GM12878 (cell line): Measurements from ENCODE around the gene MYO16.

ENCODE experiments used
- BHLHE40 ChIP-seq, 2 experiments: fragments of 450-650 bp in 1 of 2; IDR thresholded peaks; 2 replicates each; pipeline ENCODE4 v1.6.1; 2011 to 2017; ENCODE audit warnings: low read depth in 2 of 2, borderline replicate concordance in 1 of 2, improper control_type of control experiment in 1 of 2, low read length in 1 of 2, mild to moderate bottlenecking in 1 of 2
- CHD2 ChIP-seq: IDR thresholded peaks from 2 replicates; pipeline ENCODE4 v1.6.1; 2011; ENCODE audit warnings: low read depth, low read length, improper control_type of control experiment, borderline replicate concordance
- CREB1 ChIP-seq: IDR thresholded peaks from 2 replicates; pipeline ENCODE4 v1.6.1; 2012; ENCODE audit warnings: low read depth, mild to moderate bottlenecking, inconsistent platforms
- KDM1A ChIP-seq: fragments of 200-600 bp; sonication (generic); IDR thresholded peaks from 2 replicates; pipeline ENCODE4 v1.6.1; 2016; ENCODE audit warnings: borderline replicate concordance
- POLR2A ChIP-seq: IDR thresholded peaks from 2 replicates; pipeline ENCODE4 v1.6.1; 2011; ENCODE audit warnings: low read depth, mild to moderate bottlenecking, low read length
- RAD21 ChIP-seq: IDR thresholded peaks from 2 replicates; pipeline ENCODE4 v1.6.1; 2011; ENCODE audit warnings: mild to moderate bottlenecking, low read depth, low read length, moderate library complexity; ENCODE audit not compliant: insufficient read depth
- RFX5 ChIP-seq: IDR thresholded peaks from 2 replicates; pipeline ENCODE4 v1.6.1; 2011; ENCODE audit warnings: low read depth, low read length, improper control_type of control experiment
- TCF7 ChIP-seq: IDR thresholded peaks from 2 replicates; pipeline ENCODE4 v1.6.1; 2014; ENCODE audit warnings: antibody characterized with exemption, borderline replicate concordance

- no peak for TF ChIP-seq CHD2
- TF ChIP-seq BHLHE40 (IDR thresholded peaks at IDR 0.05; ENCODE audit: borderline replicate concordance in 1 of 2, low read depth in 2 of 2, low read length in 1 of 2), result peak in 1 of 2 experiments; percentile 50; a peak in 2 of 4 replicates
- TF ChIP-seq CREB1, result no peak
- no peak for TF ChIP-seq RFX5
- no peak for TF ChIP-seq TCF7
- no peak for TF ChIP-seq POLR2A
- no peak for TF ChIP-seq KDM1A
- no peak for TF ChIP-seq RAD21
Observed at GRCh38 chr13:108776650-108777049, 147.2 kb downstream of the MYO16 start.
